ENCODE results near the gene SLC22A5.

GRCh38 chr5:132411304-132412013, 41.9 kb downstream of the SLC22A5 start:
- TF ChIP-seq, protein P1, sequence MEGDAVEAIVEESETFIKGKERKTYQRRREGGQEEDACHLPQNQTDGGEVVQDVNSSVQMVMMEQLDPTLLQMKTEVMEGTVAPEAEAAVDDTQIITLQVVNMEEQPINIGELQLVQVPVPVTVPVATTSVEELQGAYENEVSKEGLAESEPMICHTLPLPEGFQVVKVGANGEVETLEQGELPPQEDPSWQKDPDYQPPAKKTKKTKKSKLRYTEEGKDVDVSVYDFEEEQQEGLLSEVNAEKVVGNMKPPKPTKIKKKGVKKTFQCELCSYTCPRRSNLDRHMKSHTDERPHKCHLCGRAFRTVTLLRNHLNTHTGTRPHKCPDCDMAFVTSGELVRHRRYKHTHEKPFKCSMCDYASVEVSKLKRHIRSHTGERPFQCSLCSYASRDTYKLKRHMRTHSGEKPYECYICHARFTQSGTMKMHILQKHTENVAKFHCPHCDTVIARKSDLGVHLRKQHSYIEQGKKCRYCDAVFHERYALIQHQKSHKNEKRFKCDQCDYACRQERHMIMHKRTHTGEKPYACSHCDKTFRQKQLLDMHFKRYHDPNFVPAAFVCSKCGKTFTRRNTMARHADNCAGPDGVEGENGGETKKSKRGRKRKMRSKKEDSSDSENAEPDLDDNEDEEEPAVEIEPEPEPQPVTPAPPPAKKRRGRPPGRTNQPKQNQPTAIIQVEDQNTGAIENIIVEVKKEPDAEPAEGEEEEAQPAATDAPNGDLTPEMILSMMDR (IDR thresholded peaks at IDR 0.05; ENCODE audit: low read length): no peak
- no peak for TF ChIP-seq EZH2 (optimal IDR thresholded peaks at IDR 0.05; ENCODE audit: low read depth, low read length)

Data from MM.1S (cell line).